Panc1 (cell line): ENCODE results near the gene FLVCR2. TPM values are rescaled to one million over a fixed set of nuclear protein-coding genes. Genes with fewer than 3 reads are reported as not detected.

ENCODE experiments used
- ATAC-seq: fragments of 200-7000 bp; cut with Tn5 transposase; 2 replicates; pipeline ENCODE4 v1.9.1; 2020; ENCODE audit warnings: mild to moderate bottlenecking, moderate library complexity
- BruUV-seq: library from RNA; stranded (reverse); fragments of 400-500 nt; replicated peaks from 2 replicates; lab custom pipeline; 2021; lab: Mats Ljungman, UMichigan
- CTCF ChIA-PET: fragments of 300-600 bp; sonication (Branson Sonifier 250); formaldehyde crosslinking; loops from one replicate; lab custom pipeline; 2022; ENCODE audit warnings: antibody characterized with exemption; lab: Charles Lee
- POLR2A ChIA-PET: fragments of 300-600 bp; sonication (Branson Sonifier 250); formaldehyde crosslinking; loops from one replicate; lab custom pipeline; 2022; ENCODE audit warnings: antibody characterized with exemption; lab: Charles Lee
- DNase-seq: peaks from one replicate; pipeline ENCODE4 v3.0.0-alpha.2; 2010; ENCODE audit warnings: low read depth, low spot score
- H3K27ac ChIP-seq: 2 replicates; pipeline ENCODE4 v1.5.1; 2011; ENCODE audit warnings: mild to moderate bottlenecking, low read length, inconsistent platforms
- H3K27me3 ChIP-seq: fragments of 200-500 bp; sonication (Bioruptor generic); 2 replicates; pipeline ENCODE4 v1.6.0; 2014; ENCODE audit warnings: low read length, inconsistent platforms; ENCODE audit not compliant: control insufficient read depth, insufficient read depth
- H3K36me3 ChIP-seq: fragments of 200-500 bp; sonication (Bioruptor generic); 2 replicates; pipeline ENCODE4 v1.5.1; 2014; ENCODE audit warnings: inconsistent platforms, mild to moderate bottlenecking, low read length, moderate library complexity; ENCODE audit not compliant: control insufficient read depth, insufficient read depth
- H3K4me1 ChIP-seq: 2 replicates; pipeline ENCODE4 v1.5.1; 2011; ENCODE audit warnings: inconsistent platforms, mild to moderate bottlenecking, low read length, moderate library complexity; ENCODE audit not compliant: control insufficient read depth, insufficient read depth
- H3K4me3 ChIP-seq, 2 experiments: 2 replicates each; pipeline ENCODE4 v1.5.1; 2011 to 2012; ENCODE audit warnings: low read depth in 2 of 2, low read length in 2 of 2, mild to moderate bottlenecking in 2 of 2, inconsistent platforms in 1 of 2, moderate library complexity in 1 of 2
- H3K9me3 ChIP-seq: fragments of 200-500 bp; sonication (Bioruptor generic); 2 replicates; pipeline ENCODE4 v1.5.1; 2014; ENCODE audit warnings: low read depth, mild to moderate bottlenecking, inconsistent platforms, low read length, moderate library complexity; ENCODE audit not compliant: control insufficient read depth, insufficient read depth
- CTCF ChIP-seq: fragments of 450-650 bp; IDR thresholded peaks from 2 replicates; pipeline ENCODE4 v1.5.1; 2017; ENCODE audit warnings: mild to moderate bottlenecking
- POLR2AphosphoS5 ChIP-seq: IDR thresholded peaks from 2 replicates; pipeline ENCODE4 v1.6.1; 2012; ENCODE audit warnings: mild to moderate bottlenecking, low read depth, low read length, moderate library complexity
- SIN3A ChIP-seq: IDR thresholded peaks from 2 replicates; pipeline ENCODE4 v1.6.1; 2012; ENCODE audit warnings: low read depth, mild to moderate bottlenecking, low read length, moderate library complexity, borderline replicate concordance; ENCODE audit not compliant: insufficient read depth
- TCF7L2 ChIP-seq: IDR thresholded peaks from 2 replicates; pipeline ENCODE4 v1.6.1; 2011; ENCODE audit warnings: mild to moderate bottlenecking, low read depth, low read length, inconsistent platforms
- in situ Hi-C: cut with HindIII; loops from 2 replicates; pipeline ENCODE4 v1.10.0; 2016; ENCODE audit warnings: low sequenced_read_pairs, low pct_unique_long_range_greater_than_20kb
- intact Hi-C: fragments of 100-400 bp; cut with micrococcal nuclease; formaldehyde crosslinking; loops from one replicate; pipeline ENCODE4 v1.10.0; 2022; ENCODE audit not compliant: unreplicated experiment
- total RNA-seq: library from RNA; stranded (reverse); gene quantifications from one replicate; pipeline ENCODE4 v1.2.1, GENCODE V29; 2021; ENCODE audit not compliant: unreplicated experiment
- TF ChIP-seq, protein P1 (sequence below), 2 experiments: IDR thresholded peaks; 2 replicates each; pipeline ENCODE4 v1.6.1; 2011 to 2012; ENCODE audit warnings: low read depth in 2 of 2, control low read depth in 1 of 2, low read length in 1 of 2, mild to moderate bottlenecking in 1 of 2, moderate library complexity in 1 of 2; ENCODE audit not compliant: insufficient read depth in 1 of 2

The FLVCR2 gene
- total RNA-seq, 1 experiment from 2014 or later, result 9.7 TPM

DNA sequence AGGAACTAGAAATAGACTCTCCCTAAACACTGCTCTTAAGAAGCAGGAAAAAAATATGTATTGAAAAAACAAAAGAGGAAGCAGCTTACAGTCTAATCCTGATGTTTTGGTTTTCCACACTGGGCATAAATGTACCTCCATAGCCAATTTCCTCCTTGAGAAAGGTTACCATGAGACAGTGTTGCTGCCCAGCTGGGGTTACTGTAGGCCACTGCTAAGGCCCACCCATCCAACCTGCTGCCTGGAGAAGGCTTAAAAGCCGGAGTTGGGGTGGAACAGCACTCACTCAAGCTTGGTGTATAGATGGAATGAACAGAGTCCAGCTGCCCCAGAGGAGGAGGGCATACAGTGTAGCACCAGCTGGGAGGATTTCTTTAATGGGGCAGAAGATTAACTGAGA, 41.1 kb downstream of the FLVCR2 start:
- DNase-seq (no peak), ATAC-seq (no peak)
- Histone ChIP-seq H3K27me3 (no peaks in the 10 kb centered on the region), H3K4me3 (no peak overlapping the region), H3K4me1 (no peaks in the 10 kb centered on the region), H3K27ac (no peak overlapping the region), H3K9me3 (no peaks in the 10 kb centered on the region), H3K36me3 (no peaks in the 10 kb centered on the region)
- in situ Hi-C loops (no loop called here), intact Hi-C loops (no loop called here)
- POLR2A ChIA-PET, result no interaction called here
- TF ChIP-seq POLR2AphosphoS5 (no peak), SIN3A (no peak), TCF7L2 (no peak), CTCF (no peak)
- TF ChIP-seq, protein P1, sequence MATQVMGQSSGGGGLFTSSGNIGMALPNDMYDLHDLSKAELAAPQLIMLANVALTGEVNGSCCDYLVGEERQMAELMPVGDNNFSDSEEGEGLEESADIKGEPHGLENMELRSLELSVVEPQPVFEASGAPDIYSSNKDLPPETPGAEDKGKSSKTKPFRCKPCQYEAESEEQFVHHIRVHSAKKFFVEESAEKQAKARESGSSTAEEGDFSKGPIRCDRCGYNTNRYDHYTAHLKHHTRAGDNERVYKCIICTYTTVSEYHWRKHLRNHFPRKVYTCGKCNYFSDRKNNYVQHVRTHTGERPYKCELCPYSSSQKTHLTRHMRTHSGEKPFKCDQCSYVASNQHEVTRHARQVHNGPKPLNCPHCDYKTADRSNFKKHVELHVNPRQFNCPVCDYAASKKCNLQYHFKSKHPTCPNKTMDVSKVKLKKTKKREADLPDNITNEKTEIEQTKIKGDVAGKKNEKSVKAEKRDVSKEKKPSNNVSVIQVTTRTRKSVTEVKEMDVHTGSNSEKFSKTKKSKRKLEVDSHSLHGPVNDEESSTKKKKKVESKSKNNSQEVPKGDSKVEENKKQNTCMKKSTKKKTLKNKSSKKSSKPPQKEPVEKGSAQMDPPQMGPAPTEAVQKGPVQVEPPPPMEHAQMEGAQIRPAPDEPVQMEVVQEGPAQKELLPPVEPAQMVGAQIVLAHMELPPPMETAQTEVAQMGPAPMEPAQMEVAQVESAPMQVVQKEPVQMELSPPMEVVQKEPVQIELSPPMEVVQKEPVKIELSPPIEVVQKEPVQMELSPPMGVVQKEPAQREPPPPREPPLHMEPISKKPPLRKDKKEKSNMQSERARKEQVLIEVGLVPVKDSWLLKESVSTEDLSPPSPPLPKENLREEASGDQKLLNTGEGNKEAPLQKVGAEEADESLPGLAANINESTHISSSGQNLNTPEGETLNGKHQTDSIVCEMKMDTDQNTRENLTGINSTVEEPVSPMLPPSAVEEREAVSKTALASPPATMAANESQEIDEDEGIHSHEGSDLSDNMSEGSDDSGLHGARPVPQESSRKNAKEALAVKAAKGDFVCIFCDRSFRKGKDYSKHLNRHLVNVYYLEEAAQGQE (IDR thresholded peaks at IDR 0.05; ENCODE audit: insufficient read depth in 1 of 2, low read depth in 2 of 2, low read length in 1 of 2), result no peak
- CTCF ChIA-PET, result no interaction called here
- no TSS peak for BruUV-seq

DNA sequence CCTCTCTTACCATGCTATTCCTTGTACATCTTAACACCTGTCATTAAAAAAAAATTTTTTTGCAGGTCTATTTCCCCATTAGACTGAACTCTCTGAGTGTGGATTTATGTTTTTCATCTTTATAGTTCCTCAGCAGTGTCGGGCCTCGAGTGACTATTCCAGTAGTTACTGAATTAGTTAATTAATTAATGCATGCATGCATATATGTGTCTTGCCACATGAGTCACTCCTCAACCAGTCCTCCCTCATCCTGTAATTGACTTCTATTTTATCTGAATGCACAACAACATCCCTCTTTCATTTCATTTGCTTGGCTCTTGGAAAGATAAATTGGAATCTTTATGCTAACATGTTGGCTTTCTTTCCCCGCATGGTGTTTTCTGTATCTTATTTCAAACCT, 46.6 kb downstream of the FLVCR2 start:
- intact Hi-C loops, result no loop called here

More for the DNA sequence above, 46.6 kb downstream of the FLVCR2 start:
- in situ Hi-C loops, result no loop called here
- DNase-seq (no peak), ATAC-seq (no peak)
- Histone ChIP-seq H3K27me3 (no peaks in the 10 kb centered on the region), H3K4me1 (no peaks in the 10 kb centered on the region), H3K36me3 (no peaks in the 10 kb centered on the region), H3K9me3 (no peaks in the 10 kb centered on the region), H3K27ac (no peak overlapping the region), H3K4me3 (no peak overlapping the region)
- TF ChIP-seq, protein P1 (IDR thresholded peaks at IDR 0.05; ENCODE audit: insufficient read depth in 1 of 2, low read depth in 2 of 2, low read length in 1 of 2), result no peak
- TF ChIP-seq TCF7L2 (no peak), CTCF (no peak), SIN3A (no peak), POLR2AphosphoS5 (no peak)
- CTCF ChIA-PET, result no interaction called here
- BruUV-seq, result no TSS peak
- POLR2A ChIA-PET, result no interaction called here
